SK-MEL-5 (cell line): ENCODE measurements around the gene ARMC9. TPM values are rescaled to one million over a fixed set of nuclear protein-coding genes. Genes with fewer than 3 reads are reported as not detected.
"Not testable (repeated sequence)": the region's sequence is repeated elsewhere in the genome, so short reads cannot be mapped to it uniquely, and the experiment has no call there.

Experiments used
- DNase-seq: peaks from one replicate; pipeline ENCODE4 v3.0.0-alpha.2; 2016; ENCODE audit warnings: low read depth, low spot score
- in situ Hi-C: cut with HindIII; loops from 2 replicates; pipeline ENCODE4 v1.10.0; 2016; ENCODE audit warnings: low sequenced_read_pairs, high pct_unique_total_duplicates, low pct_unique_long_range_greater_than_20kb
- total RNA-seq: library from RNA; depleted of rRNA; stranded (reverse); fragments of >200 nt; shearing (Covaris generic); gene quantifications from 2 replicates; pipeline ENCODE4 v1.2.3, GENCODE V29; 2014

Gene ARMC9
- total RNA-seq, 1 experiment from 2014 or later: 23.0 TPM

DNA sequence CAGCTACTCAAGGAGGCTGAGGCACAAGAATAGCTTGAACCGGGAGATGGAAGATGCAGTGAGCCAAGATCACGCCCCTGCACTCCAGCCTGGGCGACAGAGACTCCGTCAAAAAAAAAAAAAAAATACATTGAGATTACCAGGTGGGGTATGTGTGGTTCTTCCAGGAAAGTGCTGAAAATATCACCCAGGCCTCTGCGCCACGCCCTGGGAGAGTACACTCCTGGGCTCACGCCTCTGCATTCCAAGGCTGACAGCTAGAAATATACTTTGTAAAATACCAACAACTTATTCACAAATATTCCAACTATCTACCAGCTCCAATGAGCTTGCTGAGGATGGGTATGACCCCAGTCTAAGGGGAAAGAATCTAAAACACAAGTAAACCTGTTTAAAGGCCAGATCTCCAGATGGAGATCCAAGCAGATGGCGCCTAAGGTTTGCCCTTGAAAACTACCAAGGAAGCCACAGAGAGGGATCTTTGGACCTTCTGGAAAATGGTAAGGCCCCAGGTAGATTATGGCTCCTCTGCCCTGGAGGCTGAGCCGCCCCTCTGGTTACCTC lies 175.4 kb downstream of the ARMC9 start:
- in situ Hi-C loops: no loop called here
- DNase-seq: no peak

GRCh38 chr2:231374771-231375170 lies 176.3 kb downstream of the ARMC9 start:
- in situ Hi-C loops: no loop called here
- no peak for DNase-seq

DNA sequence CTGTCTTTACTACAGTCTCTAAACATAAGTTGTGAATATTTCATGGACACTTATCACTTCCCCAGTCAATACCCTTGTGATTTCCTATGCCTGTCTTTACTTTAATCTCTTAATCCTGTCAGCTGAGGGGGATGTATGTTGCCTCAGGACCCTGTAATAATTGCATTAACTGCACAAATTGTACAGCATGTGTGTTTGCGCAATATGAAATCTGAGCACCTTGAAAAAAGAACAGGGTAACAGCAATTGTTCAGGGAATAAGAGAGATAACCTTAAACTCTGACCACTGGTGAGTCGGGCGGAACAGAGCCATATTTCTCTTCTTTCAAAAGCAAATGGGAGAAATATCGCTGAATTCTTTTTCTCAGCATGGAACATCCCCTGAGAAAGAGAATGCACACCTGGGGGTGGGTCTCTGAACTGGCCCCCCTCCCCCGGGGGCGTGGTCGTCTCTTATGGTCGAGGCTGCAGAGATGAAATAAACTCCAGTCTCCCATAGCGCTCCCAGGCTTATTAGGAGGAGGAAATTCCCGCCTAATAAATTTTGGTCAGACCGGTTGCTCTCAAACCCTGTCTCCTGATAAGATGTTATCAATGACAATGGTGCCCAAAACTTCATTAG lies 177.7 kb downstream of the ARMC9 start:
- DNase-seq, in situ Hi-C loops: not testable (repeated sequence)

- no peak for DNase-seq
- in situ Hi-C loops: no loop called here
Measured at GRCh38 chr2:231376857-231377256, 178.4 kb downstream of the ARMC9 start.

- no peak for DNase-seq
- in situ Hi-C loops: no loop called here
Measured at GRCh38 chr2:231378026-231378722, 179.7 kb downstream of the ARMC9 start.

GRCh38 chr2:231379266-231380215 lies 181.1 kb downstream of the ARMC9 start:
- in situ Hi-C loops: no loop called here
- DNase-seq: no peak

GRCh38 chr2:231380307-231380706 lies 181.9 kb downstream of the ARMC9 start:
- in situ Hi-C loops: no loop called here
- DNase-seq: no peak

GRCh38 chr2:231380991-231381847 lies 182.8 kb downstream of the ARMC9 start:
- in situ Hi-C loops: no loop called here
- no peak for DNase-seq

DNA sequence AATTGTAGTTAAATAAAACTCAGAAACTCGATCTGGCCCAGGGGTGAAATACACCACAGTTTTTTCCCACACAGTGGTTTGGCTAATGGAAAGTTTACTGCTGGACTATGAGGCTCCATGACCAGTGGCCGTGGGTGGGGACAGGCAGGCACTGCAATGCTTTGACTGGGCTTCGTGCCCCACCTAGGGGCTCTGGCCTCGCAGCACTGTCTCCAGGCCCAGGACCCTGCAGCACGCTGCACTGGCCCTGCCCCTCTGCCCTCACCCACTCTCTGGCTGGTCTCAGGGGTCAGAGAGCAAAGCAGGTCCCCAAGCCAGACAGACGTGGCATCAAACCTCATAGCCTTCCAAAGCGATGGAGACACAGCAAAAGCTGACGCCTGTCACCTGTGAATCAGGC lies 183.7 kb downstream of the ARMC9 start:
- in situ Hi-C loops: no loop called here
- no peak for DNase-seq

DNA sequence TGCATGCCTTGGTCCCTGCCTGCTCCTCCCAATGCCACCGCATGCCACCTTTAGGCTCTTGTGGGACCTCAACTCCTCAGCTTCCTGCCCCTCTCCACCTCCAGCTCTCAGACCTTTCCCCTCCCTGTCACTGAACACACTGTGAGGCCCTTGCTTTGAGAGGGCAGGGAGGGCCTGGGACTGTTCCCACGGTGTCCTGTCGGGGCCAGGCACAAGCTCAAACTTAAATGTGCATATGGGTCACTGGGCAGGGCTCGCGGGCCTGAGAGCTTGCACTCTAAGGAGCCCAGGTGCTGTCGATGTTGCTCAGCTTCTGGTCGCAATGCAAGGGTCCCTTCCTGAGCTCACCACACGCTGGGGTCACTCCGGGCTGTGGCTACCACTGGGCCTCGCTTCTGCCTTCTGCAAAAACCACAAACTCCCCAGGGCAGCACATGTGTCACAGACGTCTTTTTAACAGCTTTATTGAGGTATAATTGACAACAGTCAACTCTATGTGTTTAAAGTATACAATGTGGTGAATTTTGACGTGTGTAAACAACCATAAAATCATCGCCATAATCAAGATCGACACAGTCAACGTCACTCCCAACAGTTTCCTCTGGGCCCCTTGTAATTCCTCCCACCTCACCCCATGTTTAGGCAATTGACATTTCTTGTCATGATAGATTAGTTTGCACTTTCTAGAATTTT lies 185.1 kb downstream of the ARMC9 start:
- DNase-seq: no peak
- in situ Hi-C loops: no loop called here

DNA sequence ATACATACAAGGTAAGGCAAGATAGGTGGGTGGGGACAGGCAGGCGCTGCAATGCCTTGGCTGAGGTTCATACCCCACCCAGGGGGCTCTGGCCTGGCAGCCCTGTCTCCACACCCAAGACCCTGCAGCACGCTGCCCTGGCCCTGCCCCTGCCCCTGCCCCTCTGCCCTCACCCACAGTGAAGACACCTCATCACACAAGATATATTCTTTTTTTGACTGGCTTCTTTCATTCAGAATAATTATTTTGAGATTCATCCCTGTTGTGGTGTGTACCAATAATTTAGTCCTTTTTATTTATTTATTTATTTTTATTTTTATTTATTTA lies 185.6 kb downstream of the ARMC9 start:
- in situ Hi-C loops: no loop called here
- no peak for DNase-seq

DNA sequence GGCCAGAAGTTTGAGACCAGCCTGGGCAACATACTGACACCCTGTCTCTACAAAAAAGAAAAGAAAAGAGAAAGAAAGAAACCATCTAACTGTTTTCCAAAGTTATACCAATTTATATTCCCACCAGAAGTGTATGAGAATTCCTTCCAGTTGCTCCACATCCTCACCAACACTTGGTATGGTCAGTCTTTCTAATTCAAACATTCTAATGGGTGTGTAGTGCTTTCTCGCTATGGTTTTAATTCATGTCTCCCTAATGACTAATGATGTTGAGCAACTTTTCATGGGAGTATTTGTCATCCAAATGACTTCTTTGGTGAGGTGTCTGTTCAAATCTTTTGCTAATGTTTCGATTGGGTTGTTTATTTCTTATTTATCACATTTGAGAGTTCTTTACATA lies 186.5 kb downstream of the ARMC9 start:
- DNase-seq: no peak
- in situ Hi-C loops: no loop called here

DNA sequence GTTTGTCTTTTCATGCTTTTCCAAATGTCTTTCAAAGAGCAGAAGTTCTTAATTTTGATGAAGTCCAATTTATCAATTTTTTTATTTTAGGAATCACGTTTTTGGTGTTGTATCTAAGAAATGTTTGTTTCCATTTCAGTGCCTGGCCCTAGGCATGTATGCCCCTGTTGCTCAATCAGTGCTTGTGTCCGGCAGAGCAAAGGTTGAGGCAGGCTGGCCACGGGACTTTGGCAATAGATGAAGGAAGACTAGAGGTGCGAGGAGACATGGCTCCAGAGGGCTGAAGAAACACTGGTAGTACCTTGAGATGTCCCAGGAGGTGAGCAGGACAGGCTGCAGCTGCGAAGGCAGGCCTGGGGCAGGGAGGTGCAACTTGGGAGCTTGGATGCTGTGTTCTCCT lies 187.0 kb downstream of the ARMC9 start:
- DNase-seq: no peak
- in situ Hi-C loops: no loop called here

- no peak for DNase-seq
- in situ Hi-C loops: no loop called here
Measured at GRCh38 chr2:231386446-231386845, 188.0 kb downstream of the ARMC9 start.

DNA sequence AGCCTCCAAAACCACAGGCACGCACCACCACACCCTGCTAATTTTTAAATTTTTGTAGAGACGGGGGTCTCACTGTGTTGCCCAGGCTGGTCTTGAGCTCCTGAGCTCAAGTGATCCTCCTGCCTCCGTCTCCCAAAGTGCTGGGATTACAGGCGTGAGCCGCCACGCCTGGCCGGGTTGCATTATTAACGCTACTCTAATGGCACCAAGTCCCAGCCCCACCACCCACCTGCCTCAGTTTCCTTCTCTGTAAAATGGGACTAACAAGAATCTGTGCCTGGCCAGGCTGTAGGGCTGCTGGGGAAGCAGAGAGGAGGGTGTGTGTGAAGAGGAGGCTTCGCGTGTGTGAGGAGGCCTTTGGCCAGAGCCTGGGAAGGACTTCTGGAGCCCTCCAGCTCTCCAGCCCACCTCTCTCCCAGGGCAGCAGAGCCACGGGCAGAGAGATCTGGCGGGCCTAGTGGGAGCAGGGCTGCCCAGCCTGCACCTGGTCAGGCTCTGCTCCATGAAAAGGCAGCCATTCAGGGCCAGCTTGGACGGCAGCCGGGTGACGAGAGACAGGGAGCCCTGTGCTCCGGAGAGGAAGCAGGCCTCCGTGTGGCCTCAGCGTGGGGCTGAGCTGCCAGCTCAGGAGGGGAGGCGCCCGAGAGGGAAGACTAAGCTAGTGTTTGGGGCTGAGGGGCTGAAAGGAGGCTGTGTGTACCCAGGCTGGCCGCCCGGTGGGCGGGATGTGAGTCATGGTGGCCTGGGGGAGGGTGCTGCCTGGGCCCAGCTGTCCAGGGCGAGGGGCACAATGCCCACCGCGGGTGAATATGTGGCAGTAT lies 189.7 kb downstream of the ARMC9 start:
- in situ Hi-C loops: no loop called here
- peak; percentile 95 for DNase-seq

DNA sequence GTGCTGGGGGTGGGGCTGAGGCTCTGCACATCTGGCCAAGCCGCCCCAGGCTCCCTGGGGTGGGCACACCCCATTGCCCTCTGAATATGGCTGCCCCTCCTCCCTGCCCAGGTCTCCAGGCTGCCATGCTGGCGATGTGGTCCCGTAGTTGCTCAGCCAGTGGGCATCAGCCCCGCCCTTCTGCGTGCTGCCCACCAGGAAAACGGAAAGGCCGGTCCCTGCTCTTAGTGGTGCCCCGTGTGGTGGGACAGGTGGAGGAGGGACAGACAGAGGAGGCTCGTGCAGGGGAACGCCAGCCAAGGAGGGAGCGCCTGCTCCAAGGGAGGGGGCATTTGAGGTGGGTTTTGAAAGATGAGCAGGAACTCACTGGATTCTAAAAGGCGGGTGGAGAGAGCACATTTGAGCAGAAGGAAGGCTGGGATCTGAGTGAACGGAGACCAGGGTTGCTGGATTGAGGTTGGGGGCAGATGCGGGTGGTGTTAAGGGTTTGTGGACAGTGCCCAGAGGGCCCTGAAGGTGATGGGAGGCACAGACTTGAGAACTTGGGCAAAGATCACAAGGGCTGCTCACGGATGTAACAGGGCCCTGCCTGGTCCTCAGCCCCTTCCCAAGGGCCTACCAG lies 190.4 kb downstream of the ARMC9 start:
- in situ Hi-C loops: no loop called here
- no peak for DNase-seq
